NCI-H2171 (cell line): ENCODE measurements around the gene FSIP1.

Experiments used
- DNase-seq: peaks from one replicate; lab custom pipeline; 2025; lab: John Stamatoyannopoulos, UW

The FSIP1 gene

DNA sequence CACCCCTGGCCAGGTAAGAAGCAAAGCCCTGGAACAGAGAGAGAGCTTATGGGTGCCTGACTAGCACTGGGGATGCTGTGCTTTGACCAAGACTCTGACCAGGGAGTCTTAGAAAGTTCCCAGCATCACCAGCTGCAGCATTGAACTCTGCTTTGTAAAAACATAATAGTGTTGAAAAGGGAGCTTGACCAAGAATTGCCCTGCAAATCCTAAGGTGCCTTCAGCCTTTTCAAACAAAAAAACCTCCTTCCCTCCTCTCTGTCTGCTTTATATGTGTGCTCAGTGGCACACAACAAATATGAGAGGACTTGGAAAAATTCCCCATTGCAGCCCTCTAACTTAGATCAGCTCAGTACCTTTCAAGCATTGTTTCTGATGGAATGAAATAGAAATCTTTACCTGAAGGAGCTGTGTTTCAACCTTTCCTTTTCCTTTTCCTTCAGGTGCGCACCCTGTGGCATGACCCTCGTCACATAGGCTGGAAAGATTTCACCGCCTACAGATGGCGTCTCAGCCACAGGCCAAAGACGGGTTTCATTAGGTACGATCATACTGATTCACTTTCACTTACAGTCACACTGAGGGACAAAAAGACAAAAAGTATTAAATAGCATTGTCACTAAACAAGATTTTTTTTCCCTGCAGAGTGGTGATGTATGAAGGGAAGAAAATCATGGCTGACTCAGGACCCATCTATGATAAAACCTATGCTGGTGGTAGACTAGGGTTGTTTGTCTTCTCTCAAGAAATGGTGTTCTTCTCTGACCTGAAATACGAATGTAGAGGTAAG is 188.8 kb downstream of the FSIP1 start:
- DNase-seq: no peak

DNA sequence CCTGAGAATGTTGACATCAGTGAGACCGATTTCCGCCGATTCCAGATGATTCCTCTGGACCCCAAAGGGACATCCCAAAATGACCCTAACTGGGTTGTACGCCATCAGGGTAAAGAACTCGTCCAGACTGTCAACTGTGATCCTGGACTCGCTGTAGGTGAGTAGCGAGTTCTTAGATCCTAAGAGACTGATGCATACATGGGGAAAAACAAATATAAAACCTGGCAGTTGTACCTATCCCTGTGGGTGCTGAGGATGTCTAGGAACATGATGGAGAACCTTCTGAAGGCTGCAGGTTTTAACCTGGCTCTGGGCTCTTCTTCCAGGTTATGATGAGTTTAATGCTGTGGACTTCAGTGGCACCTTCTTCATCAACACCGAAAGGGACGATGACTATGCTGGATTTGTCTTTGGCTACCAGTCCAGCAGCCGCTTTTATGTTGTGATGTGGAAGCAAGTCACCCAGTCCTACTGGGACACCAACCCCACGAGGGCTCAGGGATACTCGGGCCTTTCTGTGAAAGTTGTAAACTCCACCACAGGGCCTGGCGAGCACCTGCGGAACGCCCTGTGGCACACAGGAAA is 189.5 kb downstream of the FSIP1 start:
- no peak for DNase-seq

DNA sequence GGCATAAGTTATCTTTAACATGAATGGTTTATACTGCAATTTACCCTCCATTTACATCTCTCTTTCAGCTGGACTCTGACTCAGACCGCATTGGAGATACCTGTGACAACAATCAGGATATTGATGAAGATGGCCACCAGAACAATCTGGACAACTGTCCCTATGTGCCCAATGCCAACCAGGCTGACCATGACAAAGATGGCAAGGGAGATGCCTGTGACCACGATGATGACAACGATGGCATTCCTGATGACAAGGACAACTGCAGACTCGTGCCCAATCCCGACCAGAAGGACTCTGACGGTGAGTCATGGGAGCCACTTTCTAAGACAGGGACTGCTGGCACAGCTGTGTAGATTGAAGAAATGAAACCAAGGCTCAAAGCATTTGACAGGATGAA is 190.1 kb downstream of the FSIP1 start:
- DNase-seq: no peak

DNA sequence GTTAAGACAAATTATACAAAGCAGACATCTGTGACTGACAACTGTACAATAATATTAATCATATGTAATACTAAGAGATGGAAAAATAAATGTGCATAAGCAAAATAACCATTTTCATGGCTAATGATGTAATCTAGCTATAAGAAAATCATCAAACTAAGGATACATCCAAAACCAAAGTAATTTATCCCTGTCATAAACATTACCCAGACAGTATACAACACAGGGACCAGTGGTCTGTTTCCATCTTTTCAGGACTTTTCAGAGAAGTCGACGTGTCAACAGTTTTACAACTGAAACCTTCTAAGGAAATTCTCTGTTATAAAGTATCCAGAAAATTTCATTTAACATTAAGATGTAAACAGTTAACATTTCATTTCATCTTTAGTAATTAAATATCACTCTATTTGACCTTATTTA is 190.7 kb downstream of the FSIP1 start:
- no peak for DNase-seq

DNA sequence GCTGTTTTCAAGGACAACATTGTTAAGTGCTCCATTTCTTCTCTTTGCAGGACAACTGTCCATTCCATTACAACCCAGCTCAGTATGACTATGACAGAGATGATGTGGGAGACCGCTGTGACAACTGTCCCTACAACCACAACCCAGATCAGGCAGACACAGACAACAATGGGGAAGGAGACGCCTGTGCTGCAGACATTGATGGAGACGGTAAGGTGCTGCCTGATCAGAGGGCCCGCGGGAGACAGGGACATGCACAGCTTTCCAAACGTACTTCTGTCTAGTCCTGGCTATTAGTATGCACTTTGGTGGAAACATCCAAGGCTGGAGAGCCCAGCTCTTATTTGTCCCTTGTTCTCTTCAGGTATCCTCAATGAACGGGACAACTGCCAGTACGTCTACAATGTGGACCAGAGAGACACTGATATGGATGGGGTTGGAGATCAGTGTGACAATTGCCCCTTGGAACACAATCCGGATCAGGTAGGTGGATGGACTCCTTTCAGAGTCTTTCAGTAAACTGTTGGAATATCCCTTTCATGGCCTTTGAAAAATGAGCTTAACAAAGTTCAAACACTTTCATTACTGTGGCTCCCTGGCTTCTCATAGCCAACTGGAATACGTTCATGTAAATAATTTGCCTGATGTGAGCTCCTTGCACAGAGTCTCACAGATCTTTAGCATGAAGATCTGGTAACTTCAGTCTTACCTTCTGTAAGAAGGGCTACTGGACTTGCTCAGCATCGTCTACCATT is 191.3 kb downstream of the FSIP1 start:
- no peak for DNase-seq

DNA sequence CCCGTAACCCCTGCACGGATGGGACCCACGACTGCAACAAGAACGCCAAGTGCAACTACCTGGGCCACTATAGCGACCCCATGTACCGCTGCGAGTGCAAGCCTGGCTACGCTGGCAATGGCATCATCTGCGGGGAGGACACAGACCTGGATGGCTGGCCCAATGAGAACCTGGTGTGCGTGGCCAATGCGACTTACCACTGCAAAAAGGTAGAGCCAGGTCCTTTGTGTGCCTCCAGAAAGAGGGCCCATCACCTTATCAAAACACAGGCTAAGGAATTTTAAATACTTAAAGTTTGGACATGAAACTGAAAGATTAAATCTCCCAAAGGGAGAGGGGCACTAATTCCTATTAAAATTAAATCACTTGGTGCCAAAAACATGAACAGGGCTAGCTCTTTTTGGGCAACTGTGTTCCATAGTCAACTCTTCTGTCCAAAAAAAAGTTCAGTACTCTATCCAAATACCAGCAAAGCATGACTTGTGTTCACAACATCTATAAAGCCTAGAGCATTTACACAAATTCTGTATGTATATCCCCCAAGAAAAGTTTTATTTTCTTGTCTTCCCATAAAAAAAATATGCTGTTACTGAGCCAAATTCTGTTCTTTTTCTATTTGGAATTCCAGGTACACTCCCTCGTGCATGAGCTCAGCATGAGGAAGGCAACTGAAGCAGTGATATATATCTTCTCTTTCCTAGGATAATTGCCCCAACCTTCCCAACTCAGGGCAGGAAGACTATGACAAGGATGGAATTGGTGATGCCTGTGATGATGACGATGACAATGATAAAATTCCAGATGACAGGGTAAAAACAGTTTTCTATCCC is 192.6 kb downstream of the FSIP1 start:
- no peak for DNase-seq

DNA sequence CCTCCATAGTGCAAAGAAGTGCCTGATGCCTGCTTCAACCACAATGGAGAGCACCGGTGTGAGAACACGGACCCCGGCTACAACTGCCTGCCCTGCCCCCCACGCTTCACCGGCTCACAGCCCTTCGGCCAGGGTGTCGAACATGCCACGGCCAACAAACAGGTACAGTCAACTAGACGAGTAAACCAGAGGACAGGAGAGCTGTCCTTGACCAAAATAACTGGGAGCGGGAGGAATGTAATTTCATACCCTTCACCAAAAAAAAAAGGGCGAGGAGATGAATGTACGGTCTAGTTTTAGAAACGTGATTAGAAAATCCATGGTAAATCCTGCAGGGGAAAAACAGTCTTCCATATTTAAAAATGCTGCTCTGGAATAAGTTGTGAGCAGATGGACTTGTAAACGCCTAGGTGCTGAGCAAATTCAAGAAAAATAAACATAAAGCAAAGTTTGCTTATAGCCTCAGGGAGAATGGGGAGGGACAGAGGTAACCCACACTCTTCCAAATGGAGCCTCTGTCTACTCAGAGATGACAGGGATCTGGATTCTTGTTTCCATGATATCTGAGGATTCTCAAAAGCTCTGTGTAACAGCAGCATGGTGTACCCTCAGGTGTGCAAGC is 193.3 kb downstream of the FSIP1 start:
- DNase-seq: no peak

DNA sequence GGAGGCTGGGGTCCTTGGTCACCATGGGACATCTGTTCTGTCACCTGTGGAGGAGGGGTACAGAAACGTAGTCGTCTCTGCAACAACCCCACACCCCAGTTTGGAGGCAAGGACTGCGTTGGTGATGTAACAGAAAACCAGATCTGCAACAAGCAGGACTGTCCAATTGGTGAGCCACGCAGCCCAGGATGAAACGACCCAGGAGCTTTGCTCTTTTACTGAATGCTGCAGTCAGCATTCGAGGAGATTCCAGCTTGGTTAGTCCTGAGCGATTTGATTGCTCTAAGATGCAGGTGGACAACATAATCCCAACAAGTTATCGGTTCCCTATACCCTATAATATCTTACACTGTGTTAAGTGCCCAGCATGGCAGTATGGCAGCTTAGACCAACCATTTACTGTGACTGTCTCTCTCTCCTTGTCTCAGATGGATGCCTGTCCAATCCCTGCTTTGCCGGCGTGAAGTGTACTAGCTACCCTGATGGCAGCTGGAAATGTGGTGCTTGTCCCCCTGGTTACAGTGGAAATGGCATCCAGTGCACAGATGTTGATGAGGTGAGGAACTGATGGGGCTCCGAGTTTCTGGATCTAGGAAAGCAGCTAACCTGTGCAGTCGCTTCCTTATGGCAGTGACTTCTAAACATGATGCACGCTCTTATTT is 194.0 kb downstream of the FSIP1 start:
- DNase-seq: no peak

DNA sequence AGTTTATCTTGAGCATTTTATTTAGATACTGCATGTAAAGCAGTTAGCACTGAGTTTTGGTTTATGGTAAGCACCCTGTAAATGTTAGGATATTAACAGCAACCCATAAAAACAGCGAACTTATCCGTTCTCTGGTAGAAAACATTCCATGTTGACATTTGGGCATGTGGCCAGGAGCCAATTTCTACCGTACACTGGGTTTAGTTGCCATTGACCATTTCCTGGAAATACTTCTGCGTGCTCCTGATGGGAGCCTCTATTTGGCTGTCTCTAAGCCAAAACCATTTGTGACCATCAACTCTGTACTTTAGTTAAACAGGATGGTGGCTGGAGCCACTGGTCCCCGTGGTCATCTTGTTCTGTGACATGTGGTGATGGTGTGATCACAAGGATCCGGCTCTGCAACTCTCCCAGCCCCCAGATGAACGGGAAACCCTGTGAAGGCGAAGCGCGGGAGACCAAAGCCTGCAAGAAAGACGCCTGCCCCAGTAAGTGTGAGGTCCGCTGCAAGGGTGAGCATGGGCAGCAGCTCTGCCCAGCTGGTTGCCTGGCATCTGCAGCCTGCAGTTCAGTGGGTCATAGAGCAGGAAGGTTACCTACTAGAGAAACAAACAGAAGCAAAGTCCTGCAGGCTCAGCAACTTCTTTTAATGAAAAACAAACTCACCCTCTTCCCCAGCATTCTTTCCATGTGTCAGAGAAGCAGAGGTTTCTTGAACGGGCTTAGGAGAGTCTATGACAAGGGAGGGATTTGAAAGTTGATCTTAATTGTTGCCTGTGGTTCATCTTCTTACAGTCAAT is 194.7 kb downstream of the FSIP1 start:
- no peak for DNase-seq

DNA sequence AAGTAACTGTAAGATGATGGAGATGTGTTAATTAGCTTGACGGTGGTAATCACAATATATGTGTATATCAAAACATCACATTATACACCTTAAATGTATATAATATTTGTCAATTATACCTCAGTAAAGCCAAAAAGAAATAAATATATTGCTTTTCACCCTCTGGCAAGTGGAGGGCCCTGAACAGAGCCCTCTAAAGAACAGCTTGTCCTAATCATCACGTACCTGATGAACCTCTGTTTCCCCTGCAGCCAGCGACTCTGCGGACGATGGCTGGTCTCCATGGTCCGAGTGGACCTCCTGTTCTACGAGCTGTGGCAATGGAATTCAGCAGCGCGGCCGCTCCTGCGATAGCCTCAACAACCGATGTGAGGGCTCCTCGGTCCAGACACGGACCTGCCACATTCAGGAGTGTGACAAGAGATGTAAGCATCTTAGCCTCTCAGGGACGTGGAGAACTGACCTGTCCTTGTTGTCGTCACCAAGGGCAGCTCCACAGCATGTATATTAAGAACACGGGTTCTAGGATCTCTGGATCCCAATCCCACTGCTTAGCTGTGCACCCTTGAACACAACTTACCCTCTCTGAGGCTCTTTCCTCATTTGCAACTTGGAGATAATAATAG is 195.4 kb downstream of the FSIP1 start:
- no peak for DNase-seq

DNA sequence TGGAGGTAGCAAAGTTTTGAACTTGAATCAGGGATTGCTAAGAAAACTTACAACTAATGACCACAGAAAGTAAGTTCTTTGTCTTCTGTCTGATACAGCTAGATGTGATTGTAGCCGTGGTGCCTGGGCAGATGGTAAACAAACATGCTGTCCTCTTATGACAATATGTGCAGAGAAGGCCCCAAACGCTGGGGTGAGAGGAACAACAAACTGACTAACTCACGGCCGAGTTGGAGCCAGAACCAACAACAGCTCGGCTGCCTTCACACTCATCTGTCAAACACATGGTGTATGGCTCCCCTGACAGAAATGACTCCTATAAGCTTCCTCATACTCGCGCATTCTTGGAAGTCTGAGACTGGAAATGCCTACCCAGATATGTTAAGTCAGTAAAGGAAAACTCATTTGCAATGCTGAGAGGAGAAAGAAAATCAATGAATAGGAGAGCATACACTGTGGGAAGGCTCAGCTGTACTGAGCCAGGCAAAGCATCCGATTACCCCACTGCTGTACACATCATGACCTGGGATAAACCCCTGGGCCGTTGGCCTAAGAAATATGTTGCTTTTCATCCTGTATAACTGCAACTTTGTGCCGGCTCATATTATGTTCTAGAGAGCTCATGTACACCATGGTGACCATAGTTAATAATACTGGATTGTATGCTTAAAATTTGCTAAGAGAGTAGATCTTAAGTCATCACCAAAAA is 196.1 kb downstream of the FSIP1 start:
- no peak for DNase-seq

DNA sequence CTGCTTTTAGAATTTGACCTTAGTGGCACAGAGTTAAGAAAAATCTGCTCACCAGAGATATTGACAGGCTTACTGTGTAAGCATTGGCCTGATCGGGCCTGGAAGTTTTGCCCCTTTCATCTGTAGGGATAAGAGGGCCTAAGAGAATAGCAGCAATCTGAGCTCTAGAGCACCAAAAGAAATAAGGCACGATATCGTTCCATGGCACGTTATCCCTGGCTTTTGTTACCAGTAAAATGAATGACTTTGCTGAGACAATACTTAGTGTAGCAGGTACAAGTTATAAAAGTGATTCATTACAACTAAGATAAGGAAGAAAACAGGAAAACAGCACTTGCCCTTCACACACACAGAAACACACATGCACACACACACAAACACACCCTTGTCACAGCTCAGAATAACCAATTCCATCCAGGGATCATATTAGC is 196.8 kb downstream of the FSIP1 start:
- DNase-seq: no peak

DNA sequence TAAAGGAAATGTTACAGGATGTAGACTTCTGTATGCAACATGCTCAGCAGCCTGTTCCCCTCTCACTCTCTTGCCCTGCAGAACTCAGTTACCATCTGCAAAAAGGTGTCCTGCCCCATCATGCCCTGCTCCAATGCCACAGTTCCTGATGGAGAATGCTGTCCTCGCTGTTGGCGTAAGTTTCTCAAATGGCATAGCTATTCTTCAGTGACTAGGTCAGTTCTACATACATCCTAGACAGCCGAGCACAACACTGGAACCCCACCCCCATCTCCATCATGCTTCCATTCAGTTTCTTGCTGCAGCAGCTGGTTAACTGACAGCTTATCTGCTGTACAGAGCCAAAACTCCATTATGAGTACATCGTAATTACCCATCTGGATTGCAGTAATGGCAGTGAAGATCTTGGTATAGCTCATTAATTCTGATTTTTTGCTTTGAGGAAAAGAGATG is 197.2 kb downstream of the FSIP1 start:
- DNase-seq: no peak

DNA sequence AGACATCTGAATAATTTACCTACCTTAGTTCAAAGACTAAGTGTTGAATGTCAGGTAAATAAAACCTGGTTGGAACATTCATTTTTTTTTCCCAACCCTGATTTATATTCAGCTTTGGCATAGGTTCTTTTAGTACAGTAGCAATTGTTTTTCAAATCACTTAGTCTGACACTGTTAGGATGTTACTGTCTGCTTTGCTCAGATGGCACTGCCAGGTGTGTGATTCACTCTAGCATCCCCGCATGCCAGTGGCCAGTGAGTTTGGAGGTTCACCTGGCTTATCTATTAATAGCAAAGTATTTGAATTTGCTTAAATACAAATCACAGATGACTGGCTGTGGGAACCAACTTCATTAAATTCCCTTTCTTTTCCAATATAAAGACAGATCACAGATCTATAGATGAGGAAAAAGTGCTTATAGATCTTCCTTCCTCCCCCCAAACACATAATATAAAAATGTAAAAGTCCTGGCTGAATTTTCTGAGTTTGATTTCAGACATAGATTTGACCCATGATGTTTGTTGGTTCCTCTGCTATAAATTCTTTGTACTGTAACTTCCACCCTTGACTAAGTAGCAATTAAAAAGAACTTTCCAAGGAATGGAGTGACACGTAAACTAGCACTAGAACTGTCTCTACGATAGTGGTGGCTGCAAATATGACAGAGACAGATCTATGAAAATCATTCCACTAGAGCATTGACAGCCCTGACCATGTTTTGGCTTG is 197.8 kb downstream of the FSIP1 start:
- no peak for DNase-seq

DNA sequence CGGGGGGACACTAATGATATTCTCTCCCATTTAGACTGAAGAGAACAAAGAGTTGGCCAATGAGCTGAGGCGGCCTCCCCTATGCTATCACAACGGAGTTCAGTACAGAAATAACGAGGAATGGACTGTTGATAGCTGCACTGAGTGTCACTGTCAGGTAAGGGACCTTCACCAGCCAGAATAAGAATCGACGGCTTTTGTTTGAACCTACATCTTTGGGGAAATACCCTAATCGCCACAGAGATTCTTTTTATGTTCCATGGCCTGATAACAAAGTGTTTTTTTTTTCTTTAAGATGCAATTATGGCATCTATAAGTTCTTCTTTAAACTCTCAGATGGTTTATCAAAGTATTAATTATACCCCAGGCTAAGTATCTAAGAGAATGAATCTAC is 198.4 kb downstream of the FSIP1 start:
- no peak for DNase-seq

DNA sequence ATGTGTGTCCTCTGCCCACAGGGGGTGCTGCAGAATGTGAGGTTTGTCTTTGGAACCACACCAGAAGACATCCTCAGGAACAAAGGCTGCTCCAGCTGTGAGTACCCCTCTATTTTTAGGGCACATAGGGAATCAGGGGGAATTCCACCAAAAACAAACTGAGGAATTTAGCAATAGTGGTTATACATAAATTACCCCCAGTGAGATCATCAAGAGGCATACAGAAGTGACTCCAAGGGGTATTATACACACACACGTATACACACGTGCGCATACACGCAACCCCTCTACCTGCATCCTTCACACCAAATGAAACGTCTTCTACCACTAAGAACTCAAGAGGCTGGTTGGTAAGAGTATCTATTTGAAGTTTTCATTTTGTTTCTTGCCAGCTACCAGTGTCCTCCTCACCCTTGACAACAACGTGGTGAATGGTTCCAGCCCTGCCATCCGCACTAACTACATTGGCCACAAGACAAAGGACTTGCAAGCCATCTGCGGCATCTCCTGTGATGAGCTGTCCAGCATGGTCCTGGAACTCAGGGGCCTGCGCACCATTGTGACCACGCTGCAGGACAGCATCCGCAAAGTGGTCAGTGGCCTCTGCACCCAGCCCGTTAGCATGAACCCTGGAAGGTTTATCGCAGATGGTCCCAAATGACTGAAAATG is 198.9 kb downstream of the FSIP1 start:
- no peak for DNase-seq

DNA sequence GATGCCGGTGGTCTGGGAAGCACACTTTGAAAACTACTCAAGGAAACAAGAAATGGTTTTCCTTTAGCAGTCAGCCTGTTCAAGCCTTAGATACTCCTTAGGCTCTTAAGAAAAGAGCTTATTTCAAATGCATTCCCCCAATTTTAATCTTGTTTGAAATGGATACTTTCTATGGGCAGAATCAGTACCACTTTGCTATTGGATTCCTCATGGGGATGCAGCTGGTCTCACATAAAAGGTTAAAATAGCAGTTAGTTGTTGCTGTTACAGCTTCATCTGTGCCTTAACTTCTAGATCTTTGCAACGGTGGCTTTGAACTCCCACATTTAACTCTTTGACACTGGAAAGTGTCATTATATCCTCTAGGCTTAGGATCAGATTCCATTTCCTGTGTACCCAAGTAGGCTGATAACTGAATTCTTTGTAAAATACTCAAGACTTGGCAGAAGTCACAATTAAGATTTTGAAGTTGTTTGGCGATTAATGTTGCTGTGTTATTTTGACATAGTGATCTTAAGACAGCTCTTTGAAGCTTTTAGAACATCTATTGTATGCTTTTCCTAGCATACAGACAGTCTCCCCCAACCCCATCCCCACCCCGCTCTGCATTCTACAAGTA is 199.6 kb downstream of the FSIP1 start:
- no peak for DNase-seq
